Ishikawa (cell line): ENCODE measurements around the gene APBA1.

Experiments
- CREB1 ChIP-seq: IDR thresholded peaks from 2 replicates; pipeline ENCODE4 v1.6.1; 2012; ENCODE audit warnings: low read depth
- EP300 ChIP-seq: IDR thresholded peaks from 2 replicates; pipeline ENCODE4 v1.6.1; 2012; ENCODE audit warnings: borderline replicate concordance

GRCh38 chr9:69609156-69609555 is 63.0 kb downstream of the APBA1 start:
- TF ChIP-seq EP300 (no peak), CREB1 (no peak)
